Liver (tissue), 9 donors: Measurements from ENCODE around the gene SDHAF1. TPM values are rescaled to one million over a fixed set of nuclear protein-coding genes. Genes with fewer than 3 reads are reported as not detected.
A peak's percentile ranks its signal among the peaks of the same experiment; 100 is the strongest.

Experiments
- DNase-seq: peaks from one replicate; pipeline ENCODE4 v3.0.0-alpha.2; 2017; ENCODE audit warnings: low spot score
- H3K27ac ChIP-seq, 2 donors: one replicate each; pipeline ENCODE4 v1.7.0; 2013; ENCODE audit warnings: inconsistent platforms in 2 of 2, low read length in 2 of 2, control low read depth in 1 of 2, low read depth in 1 of 2, mild to moderate bottlenecking in 1 of 2
- H3K27me3 ChIP-seq, 4 donors: one replicate each; pipeline versions ENCODE4 v1.6.1 to v1.7.0; 2013; ENCODE audit warnings: low read length in 3 of 4, inconsistent platforms in 1 of 4, mild to moderate bottlenecking in 1 of 4, moderate library complexity in 1 of 4; ENCODE audit not compliant: control insufficient read depth in 4 of 4, insufficient read depth in 4 of 4
- H3K36me3 ChIP-seq, 4 donors: one replicate each; pipeline versions ENCODE4 v1.6.1 to v1.7.0; 2013; ENCODE audit warnings: low read length in 3 of 4, mild to moderate bottlenecking in 3 of 4, low read depth in 1 of 4, moderate library complexity in 1 of 4; ENCODE audit not compliant: control insufficient read depth in 4 of 4, insufficient read depth in 3 of 4
- H3K4me1 ChIP-seq, 4 donors: one replicate each; pipeline versions ENCODE4 v1.6.1 to v1.7.0; 2013; ENCODE audit warnings: low read length in 3 of 4, mild to moderate bottlenecking in 3 of 4, moderate library complexity in 1 of 4; ENCODE audit not compliant: control insufficient read depth in 4 of 4, insufficient read depth in 4 of 4
- H3K4me3 ChIP-seq, 3 donors: one replicate each; pipeline versions ENCODE4 v1.6.1 to v1.7.0; 2013; ENCODE audit warnings: low read length in 3 of 3, control low read depth in 1 of 3, low read depth in 1 of 3, mild to moderate bottlenecking in 1 of 3
- H3K9ac ChIP-seq, 2 donors: one replicate each; pipeline ENCODE4 v1.7.0; 2013; ENCODE audit warnings: low read length in 2 of 2, mild to moderate bottlenecking in 2 of 2, moderate library complexity in 2 of 2, control low read depth in 1 of 2, low read depth in 1 of 2
- H3K9me3 ChIP-seq, 4 donors: one replicate each; pipeline versions ENCODE4 v1.6.1 to v1.7.0; 2013; ENCODE audit warnings: low read length in 3 of 4; ENCODE audit not compliant: control insufficient read depth in 4 of 4
- ATF3 ChIP-seq: IDR thresholded peaks from 2 replicates; pipeline ENCODE4 v1.6.1; 2016; ENCODE audit warnings: antibody characterized with exemption
- CTCF ChIP-seq: fragments of 150-350 bp; IDR thresholded peaks from 2 replicates; pipeline ENCODE4 v1.5.1; 2017; ENCODE audit warnings: improper control_type of control experiment, low read depth, low read length; ENCODE audit not compliant: missing input control
- FOXA1 ChIP-seq: IDR thresholded peaks from 2 replicates; pipeline ENCODE4 v1.6.1; 2016; ENCODE audit warnings: antibody characterized with exemption
- FOXA2 ChIP-seq: IDR thresholded peaks from 2 replicates; pipeline ENCODE4 v1.6.1; 2016; ENCODE audit warnings: antibody characterized with exemption
- GABPA ChIP-seq, 2 donors: IDR thresholded peaks in 1 of 2; conservative IDR thresholded peaks in 1 of 2; 2 replicates each; pipeline ENCODE4 v1.6.1; 2016; ENCODE audit warnings: antibody characterized with exemption in 2 of 2, mild to moderate bottlenecking in 1 of 2, moderate library complexity in 1 of 2
- HNF4A ChIP-seq, 2 donors: conservative IDR thresholded peaks; 2 replicates each; pipeline ENCODE4 v1.6.1; 2016; ENCODE audit warnings: antibody characterized with exemption in 2 of 2, mild to moderate bottlenecking in 2 of 2
- HNF4G ChIP-seq: IDR thresholded peaks from 2 replicates; pipeline ENCODE4 v1.6.1; 2016; ENCODE audit warnings: antibody characterized with exemption
- JUND ChIP-seq, 2 donors: IDR thresholded peaks; 2 replicates each; pipeline ENCODE4 v1.6.1; 2016; ENCODE audit warnings: antibody characterized with exemption in 2 of 2
- MAX ChIP-seq: IDR thresholded peaks from 2 replicates; pipeline ENCODE4 v1.6.1; 2016; ENCODE audit warnings: antibody characterized with exemption
- RAD21 ChIP-seq, 2 donors: IDR thresholded peaks; 2 replicates each; pipeline ENCODE4 v1.6.1; 2016; ENCODE audit warnings: antibody characterized with exemption in 2 of 2, mild to moderate bottlenecking in 2 of 2
- REST ChIP-seq: IDR thresholded peaks from 2 replicates; pipeline ENCODE4 v1.6.1; 2016; ENCODE audit warnings: antibody characterized with exemption, mild to moderate bottlenecking
- RXRA ChIP-seq, 2 donors: IDR thresholded peaks; 2 replicates each; pipeline ENCODE4 v1.6.1; 2017 to 2018; ENCODE audit warnings: antibody characterized with exemption in 2 of 2, mild to moderate bottlenecking in 1 of 2
- SP1 ChIP-seq: IDR thresholded peaks from 2 replicates; pipeline ENCODE4 v1.6.1; 2018; ENCODE audit warnings: antibody characterized with exemption, mild to moderate bottlenecking
- TAF1 ChIP-seq: conservative IDR thresholded peaks from 2 replicates; pipeline ENCODE4 v1.6.1; 2016; ENCODE audit warnings: antibody characterized with exemption, mild to moderate bottlenecking
- YY1 ChIP-seq: IDR thresholded peaks from 2 replicates; pipeline ENCODE4 v1.6.1; 2016; ENCODE audit warnings: antibody characterized with exemption, mild to moderate bottlenecking
- ZBTB33 ChIP-seq: IDR thresholded peaks from 2 replicates; pipeline ENCODE4 v1.6.1; 2016; ENCODE audit warnings: antibody characterized with exemption
- WGBS: extraction: QIAGEN DNeasy Blood & Tissue Kit; methylation state at CpG from one replicate; pipeline ENCODE4 v1.1.7; 2013; 5-methylcytosine and 5-hydroxymethylcytosine counted together
- polyA plus RNA-seq, 2 donors: library from polyadenylated mRNA; stranded (reverse) in 1 of 2; unstranded in 1 of 2; fragments of 200-250 nt in 1 of 2; fragments of >200 nt in 1 of 2; fragmentation: Nextera tagmentation in 1 of 2; extraction: Ambion mirVana in 1 of 2; gene quantifications; one replicate each; pipeline versions ENCODE4 v1.2.1 to v1.2.3, GENCODE V29; 2013 to 2015
- total RNA-seq, 2 donors: library from RNA; depleted of rRNA; stranded (reverse); fragments of >200 nt; gene quantifications; one replicate each; pipeline ENCODE4 v1.2.3, GENCODE V29; 2014
- donor health status: healthy.
- donor health status: healthy.
- donor health status: healthy.
- donor health status: healthy.
- donor health status: healthy.

Gene SDHAF1
- total and polyA plus RNA-seq, 4 donors = 8.4 to 28.4 (median 18.9) TPM

GRCh38 chr19:36006955-36007354 is 12.0 kb downstream of the SDHAF1 start:
- no peaks in the 10 kb centered on the region for H3K9me3 ChIP-seq
- no peak overlapping the region for H3K4me3 ChIP-seq
- 69% methylated on average over 5 of the region's 5 CpGs for WGBS
- no peak for TF ChIP-seq GABPA (IDR thresholded peaks at IDR 0.05 in 1 of 2, conservative IDR thresholded peaks at IDR 0.05 in 1 of 2)
- TF ChIP-seq MAX = no peak
- no peak for TF ChIP-seq HNF4A (conservative IDR thresholded peaks at IDR 0.05)
- no peak for TF ChIP-seq FOXA1
- TF ChIP-seq TAF1 = no peak
- no peak for TF ChIP-seq FOXA2
- TF ChIP-seq CTCF = no peak
- TF ChIP-seq ZBTB33 = no peak
- TF ChIP-seq ATF3 = no peak
- no peak for TF ChIP-seq SP1
- TF ChIP-seq REST = no peak
- TF ChIP-seq HNF4G = no peak
- no peak for TF ChIP-seq RXRA (IDR thresholded peaks at IDR 0.05)
- TF ChIP-seq RAD21 (IDR thresholded peaks at IDR 0.05) = no peak
- H3K27ac ChIP-seq = peak overlapping the region in 1 of 2 donors; percentile 2
- H3K36me3 ChIP-seq = peaks cover 0 to 6% (median 0%) of the 10 kb centered on the region in 4 donors
- no peaks in the 10 kb centered on the region for H3K27me3 ChIP-seq
- H3K4me1 ChIP-seq = peaks cover 8 to 29% (median 19%) of the 10 kb centered on the region in 4 donors
- H3K9ac ChIP-seq = no peak overlapping the region
- DNase-seq = no peak

- H3K36me3 ChIP-seq = peaks cover 0 to under 1% (median 0%) of the 10 kb centered on the region in 4 donors
- TF ChIP-seq ZBTB33 (no peak), RXRA (IDR thresholded peaks at IDR 0.05) (peak in 1 of 2 donors; percentile 33), MAX (peak; percentile 28), RAD21 (IDR thresholded peaks at IDR 0.05) (no peak), SP1 (peak; percentile 65), HNF4A (conservative IDR thresholded peaks at IDR 0.05) (peak; percentile 61 to 65), REST (peak; percentile 50), JUND (IDR thresholded peaks at IDR 0.05) (peak in 1 of 2 donors; percentile 8), YY1 (peak; percentile 84)
- H3K27me3 ChIP-seq = no peaks in the 10 kb centered on the region
- H3K27ac ChIP-seq = peak within 1 kb of the TSS; percentile 10 to 69
- WGBS = 28% methylated on average over 19 of the region's 19 CpGs
- H3K9me3 ChIP-seq = no peaks in the 10 kb centered on the region
- peaks cover 11 to 35% (median 25%) of the 10 kb centered on the region in 4 donors for H3K4me1 ChIP-seq
- H3K4me3 ChIP-seq = peak within 1 kb of the TSS; percentile 0 to 53 (median 44)
- peak; percentile 54 for DNase-seq
- peak within 1 kb of the TSS in 1 of 2 donors; percentile 6 for H3K9ac ChIP-seq
These were observed 13.5 kb downstream of the SDHAF1 start, which contains the start of gene SYNE4 for GRCh38 chr19:36008336-36008978. TSS of gene SYNE4 (minus strand) at chr19:36008813. CDS start at chr19:36008681, 132 bp downstream.
